Activated CD8-positive, alpha-beta memory T cell treated with anti-CD3 and anti-CD28 coated beads, Interleukin-2, amount 50 U/mL, for 4 hours (primary cell): ENCODE measurements around the gene ACOX2.

Source experiments
- DNase-seq: peaks from one replicate; pipeline ENCODE4 v3.0.0-alpha.2; 2020

Gene ACOX2

DNA sequence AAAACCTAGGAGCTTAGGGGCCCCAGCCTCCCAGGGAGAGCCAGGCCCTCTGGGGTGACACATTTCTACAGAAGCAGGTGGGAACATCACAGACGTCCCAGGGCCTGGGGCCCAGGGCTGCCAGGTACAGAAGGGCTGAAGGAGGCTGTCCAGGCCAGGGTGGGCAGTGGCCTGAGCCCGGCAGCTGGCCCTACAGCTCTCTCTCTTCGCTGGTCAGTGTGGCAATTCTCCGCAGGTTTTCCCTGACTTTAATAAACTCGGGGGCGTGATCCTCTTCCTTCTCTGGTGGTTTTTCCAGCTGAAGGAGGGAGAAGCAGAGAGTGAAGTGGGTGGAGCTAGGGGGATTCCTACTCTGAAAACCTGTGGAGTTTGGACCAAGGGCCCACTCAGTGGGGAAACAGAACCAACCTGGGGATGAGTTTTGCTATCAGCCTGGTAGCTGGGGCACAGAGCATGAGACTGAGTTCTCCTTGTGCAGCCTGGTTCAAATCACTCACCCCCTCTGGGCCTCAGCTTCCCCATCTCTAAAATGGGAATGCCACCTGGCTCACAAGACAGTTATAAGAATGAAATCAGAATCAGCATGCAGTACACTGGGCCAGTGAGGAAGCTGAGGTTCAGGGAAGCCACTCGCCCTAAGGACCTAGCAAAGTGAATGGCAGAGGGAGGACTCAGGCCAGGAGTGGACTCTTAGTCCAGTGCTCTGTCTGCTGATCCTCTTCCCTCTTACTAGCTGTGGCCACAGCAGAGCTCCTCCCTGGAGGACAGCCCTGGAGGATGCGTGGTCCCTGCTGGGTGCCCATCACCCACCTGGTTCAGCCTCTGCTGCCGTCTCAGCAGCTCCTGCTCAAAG is 29.6 kb upstream of the ACOX2 start:
- DNase-seq: no peak

DNA sequence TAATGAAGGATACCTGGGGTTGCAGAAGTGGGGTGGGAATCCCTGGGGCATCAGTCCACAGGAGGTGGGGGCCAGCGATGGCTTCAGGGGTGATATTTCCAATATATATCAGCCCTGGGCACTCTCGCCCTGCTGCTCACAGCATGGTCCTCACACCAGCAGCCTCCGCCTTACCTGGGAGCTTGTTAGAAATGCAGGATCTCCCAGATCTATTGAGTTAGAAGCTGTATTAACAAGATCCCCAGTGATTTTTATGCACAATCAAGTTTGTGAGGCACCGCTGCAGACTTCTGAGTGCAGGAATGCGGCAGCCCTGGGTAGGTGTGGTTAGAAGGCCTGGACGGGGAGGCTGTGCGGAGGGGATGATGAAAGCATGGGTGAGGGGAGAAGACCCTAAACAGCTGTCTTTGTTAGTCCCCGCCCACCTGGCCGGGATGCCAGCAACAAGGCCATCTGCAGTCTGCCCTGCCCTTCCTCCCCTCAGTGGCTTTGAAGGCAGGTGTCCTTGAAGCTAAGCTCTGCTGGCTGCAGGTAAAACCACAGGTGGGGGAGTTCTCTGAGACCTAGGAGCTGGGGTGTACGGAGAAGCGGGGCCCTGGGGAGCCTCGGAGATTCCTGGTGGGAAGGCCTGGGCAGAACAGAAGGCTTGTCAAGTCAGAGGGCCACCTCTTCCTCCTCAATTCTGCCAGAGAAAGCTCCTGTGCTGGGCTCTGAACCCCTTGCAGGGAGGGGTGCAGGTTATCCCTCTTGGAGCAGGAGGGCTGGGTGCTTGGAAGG is 28.8 kb upstream of the ACOX2 start:
- DNase-seq: no peak

- DNase-seq: no peak
Observed at GRCh38 chr3:58564456-58565160, 27.6 kb upstream of the ACOX2 start.

GRCh38 chr3:58564054-58564453 is 27.1 kb upstream of the ACOX2 start:
- DNase-seq: no peak

DNA sequence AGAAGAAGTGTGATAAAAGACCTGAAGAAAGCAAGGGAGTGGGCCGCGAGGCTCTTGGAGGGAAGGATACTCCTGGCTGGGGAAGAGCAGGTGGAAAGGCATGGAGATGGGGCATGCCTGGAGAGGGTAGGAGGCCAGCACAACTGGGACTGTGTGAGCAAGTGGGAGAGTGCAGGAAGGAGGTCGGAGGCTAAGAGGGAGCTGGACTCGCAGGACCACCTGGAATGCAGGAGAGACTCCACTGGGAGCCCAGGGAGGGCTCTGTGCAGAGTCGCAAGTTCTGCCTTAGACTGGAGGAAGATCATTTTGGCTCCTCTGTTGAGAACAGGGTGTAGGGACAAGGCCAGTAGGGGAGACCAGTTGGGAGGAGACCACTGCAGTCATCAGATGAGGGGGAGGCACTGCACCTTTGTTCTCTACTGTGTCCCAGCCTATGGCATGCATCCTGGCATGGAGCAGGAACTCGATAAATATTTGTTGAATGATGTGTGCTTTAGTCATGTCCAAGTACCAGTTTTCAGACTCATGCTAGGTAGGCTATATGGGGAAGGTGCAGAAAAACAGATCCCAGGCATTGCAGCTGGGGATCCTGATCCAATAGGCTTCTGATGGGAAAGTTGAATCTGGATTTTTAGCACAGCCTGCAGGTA is 26.5 kb upstream of the ACOX2 start:
- DNase-seq: no peak

DNA sequence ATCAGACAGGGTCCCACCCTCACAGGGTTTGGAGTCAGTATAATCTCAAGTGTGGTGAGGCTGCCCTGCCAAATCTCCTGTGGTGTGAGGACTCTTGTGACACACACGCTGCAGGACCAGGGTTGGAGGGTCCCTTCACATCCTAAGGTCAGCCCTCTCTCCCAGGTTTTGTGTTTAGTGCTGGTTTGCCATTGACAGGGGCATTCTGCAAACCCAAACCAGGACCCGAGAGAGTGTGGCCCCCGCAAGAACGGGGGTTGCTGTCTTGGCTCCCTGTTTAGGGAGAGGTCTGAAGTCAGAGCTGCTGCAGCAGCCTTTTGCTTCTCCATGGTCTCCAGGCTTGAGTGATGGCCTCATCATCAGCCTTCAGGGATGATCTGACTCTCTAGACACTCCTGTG is 25.5 kb upstream of the ACOX2 start:
- DNase-seq: no peak

DNA sequence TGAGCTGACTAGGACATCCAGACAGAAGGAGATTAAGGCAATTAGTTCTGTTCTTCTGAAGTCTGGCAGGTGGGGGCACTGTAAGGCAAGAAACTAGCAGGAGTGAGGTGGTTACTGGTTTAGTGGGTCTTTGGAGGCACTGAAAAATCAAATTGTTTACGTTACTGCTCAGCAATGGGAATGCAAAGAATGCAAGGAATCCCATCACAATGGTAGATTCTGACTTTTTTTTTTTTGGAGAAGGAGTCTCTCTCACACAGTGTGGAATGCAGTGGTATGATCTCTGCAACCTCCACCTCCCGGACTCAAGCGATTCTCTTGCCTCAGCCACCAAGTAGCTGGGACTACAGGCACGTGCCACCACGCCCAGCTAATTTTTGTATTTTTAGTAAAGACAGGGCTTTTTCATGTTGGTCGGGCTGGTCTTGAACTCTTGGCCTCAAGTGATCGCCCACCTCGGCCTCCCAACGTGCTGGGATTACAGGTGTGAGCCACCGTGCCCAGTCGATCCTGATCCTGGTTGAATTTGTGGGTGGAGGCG is 23.9 kb upstream of the ACOX2 start:
- DNase-seq: no peak

- no peak for DNase-seq
Observed at GRCh38 chr3:58559586-58559985, 22.6 kb upstream of the ACOX2 start.

DNA sequence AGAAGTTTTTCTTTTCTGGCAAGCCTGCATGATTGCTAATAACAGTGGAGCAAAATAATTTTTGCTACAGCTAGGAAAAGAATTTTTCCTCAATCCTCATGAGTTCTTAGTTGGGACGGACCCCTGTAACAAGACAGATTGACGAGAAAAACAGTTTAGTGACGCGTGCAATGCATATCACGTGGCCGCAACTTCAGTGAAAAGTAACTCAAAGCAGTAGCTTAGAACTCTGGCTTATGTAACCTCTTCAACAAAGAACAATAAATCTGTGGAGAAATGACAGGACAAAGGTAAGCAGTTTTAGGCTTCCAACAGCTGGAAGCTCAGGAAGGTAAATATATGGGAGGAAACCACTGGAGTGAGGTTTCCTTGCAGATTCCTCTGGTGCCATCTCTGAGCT is 20.5 kb upstream of the ACOX2 start:
- no peak for DNase-seq

DNA sequence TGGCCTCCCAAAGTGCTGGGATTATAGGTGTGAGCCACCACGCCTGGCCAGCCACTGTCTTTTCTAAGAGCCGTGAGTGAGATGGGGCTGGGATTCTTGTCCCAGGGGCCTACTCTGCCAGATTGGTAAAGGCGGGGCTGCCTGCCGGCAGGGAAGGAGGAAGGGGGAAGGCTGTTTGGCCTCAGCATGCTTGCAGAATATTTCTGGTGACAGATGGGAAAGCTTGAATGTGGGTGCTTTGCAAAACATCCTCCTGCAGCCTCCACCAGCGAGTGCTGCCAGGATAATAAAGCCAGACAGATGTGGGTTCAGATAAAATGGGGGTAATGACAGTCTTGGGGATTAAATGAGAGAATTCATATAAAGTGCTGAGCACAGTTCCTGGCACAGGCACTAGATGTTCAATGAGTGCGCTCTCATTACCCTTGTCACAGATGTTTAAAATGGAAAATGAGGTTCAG is 19.8 kb upstream of the ACOX2 start:
- DNase-seq: no peak

GRCh38 chr3:58556001-58556400 is 19.0 kb upstream of the ACOX2 start:
- DNase-seq: no peak

DNA sequence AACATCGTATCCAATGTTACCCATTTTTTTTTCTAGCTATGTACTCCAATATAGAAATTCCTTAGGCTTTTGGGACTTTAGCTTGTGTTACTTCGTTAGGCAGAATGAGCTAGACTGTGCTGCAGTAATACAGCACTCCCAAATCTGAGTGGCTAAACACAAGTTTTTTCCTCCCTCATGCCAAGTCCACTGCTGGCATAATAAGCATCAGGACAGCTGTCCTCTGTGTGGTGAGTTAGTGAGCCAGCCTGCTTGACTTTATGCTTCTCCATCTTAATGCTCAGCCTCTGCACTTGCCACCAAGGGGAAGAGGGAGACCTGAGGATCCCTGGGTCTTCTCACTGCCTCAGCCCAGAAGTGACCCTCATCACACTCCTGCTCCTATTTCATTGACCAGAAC is 18.2 kb upstream of the ACOX2 start:
- no peak for DNase-seq

DNA sequence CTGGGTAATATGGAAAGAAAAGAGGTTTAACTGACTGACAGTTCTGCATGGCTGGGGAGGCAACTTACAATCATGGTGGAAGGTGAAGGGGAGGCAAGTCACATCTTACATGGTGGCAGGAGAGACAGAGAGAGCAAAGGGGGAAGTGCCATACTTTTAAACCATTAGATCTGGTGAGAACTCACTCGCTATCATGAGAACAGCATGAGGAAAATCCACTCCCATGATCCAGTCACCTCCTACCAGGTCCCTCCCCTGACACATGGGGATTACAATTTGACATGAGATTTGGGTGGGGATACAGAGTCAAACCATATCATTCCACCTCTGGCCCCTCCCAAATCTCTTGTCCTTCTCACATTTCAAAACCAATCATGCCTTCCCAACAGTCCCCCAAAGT is 16.0 kb upstream of the ACOX2 start:
- DNase-seq: no peak

DNA sequence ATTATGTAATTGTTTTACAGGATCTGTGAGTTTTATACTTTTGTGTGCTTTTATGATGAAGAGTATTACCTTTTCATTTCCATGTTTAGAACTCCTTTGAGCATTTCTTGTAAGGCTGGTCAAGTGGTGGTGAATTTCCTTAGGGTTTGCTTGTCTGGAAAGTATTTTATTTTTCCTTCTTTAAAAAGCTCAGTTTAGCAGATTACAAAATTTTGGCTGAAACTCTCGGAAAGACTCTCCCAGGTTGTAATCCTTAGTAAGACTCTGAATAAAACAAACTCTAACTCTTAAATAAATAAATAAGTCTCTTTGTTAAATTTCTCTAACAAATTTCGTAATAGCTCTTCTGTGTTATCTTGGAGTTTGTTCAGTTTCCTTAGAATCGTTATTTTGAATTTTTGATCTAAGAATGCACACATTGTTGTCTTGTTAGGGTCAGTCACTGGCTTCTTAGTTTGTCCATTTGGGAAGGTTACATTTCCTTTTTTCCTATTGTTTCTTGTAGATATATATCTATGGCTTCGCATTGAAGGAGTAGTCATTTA is 14.7 kb upstream of the ACOX2 start:
- no peak for DNase-seq

- no peak for DNase-seq
Observed at GRCh38 chr3:58544541-58544940, 7.6 kb upstream of the ACOX2 start.

- no peak for DNase-seq
Observed at GRCh38 chr3:58540176-58540858, 3.3 kb upstream of the ACOX2 start.

GRCh38 chr3:58539626-58540025 is 2.6 kb upstream of the ACOX2 start:
- no peak for DNase-seq

DNA sequence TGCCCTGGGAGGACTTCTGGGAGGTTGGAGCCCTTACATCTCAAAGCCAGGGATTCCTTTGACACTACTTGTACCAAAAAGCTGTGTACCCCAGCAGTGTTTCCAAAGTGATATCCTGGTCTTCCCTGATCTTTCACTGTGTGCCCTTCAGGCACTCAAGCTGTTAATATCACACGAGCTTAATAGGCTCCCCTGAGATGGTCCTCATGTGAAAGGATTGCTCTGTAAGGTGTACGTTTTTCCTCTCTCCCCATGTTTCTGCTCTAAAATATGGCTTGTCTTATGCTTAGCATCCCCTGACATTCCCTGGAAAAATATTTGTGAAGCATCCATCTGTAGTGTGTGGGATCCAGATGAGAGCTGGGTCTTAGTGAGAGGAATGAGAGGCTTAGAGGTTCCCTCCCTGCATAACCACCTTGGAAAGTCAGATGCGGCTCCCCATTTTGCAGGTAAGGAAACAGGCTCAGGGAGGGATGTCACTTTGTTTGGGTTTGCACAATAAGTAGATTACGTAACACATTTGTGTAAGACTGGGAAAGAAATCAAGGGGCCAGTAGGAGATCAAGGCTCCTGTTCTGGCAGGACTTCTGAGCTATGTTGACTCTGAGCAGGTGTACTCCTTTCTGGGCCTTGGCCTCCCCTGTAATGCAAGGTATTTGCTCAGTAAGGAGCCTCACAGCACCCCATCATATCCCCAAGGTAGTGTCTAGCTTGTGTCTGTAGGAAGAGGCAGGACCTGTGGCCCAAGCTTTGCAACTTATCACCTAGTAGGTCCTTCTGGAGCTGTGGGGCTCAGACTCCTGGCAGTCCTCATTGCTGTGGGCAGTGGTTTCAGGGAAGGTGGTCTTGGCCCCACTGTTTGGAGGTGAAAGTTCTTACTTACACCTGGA is 667 bp upstream of the ACOX2 start:
- DNase-seq: no peak

GRCh38 chr3:58535531-58536500 is 1.2 kb downstream of the ACOX2 start:
- DNase-seq: no peak
